Liver (tissue), 9 donors: ENCODE data around the gene ODAD3. TPM values are rescaled to one million over a fixed set of nuclear protein-coding genes. Genes with fewer than 3 reads are reported as not detected.

Experiments used
- DNase-seq: peaks from one replicate; pipeline ENCODE4 v3.0.0-alpha.2; 2017; ENCODE audit warnings: low spot score
- H3K27ac ChIP-seq, 2 donors: one replicate each; pipeline ENCODE4 v1.7.0; 2013; ENCODE audit warnings: inconsistent platforms in 2 of 2, low read length in 2 of 2, control low read depth in 1 of 2, low read depth in 1 of 2, mild to moderate bottlenecking in 1 of 2
- H3K27me3 ChIP-seq, 4 donors: one replicate each; pipeline versions ENCODE4 v1.6.1 to v1.7.0; 2013; ENCODE audit warnings: low read length in 3 of 4, inconsistent platforms in 1 of 4, mild to moderate bottlenecking in 1 of 4, moderate library complexity in 1 of 4; ENCODE audit not compliant: control insufficient read depth in 4 of 4, insufficient read depth in 4 of 4
- H3K36me3 ChIP-seq, 4 donors: one replicate each; pipeline versions ENCODE4 v1.6.1 to v1.7.0; 2013; ENCODE audit warnings: low read length in 3 of 4, mild to moderate bottlenecking in 3 of 4, low read depth in 1 of 4, moderate library complexity in 1 of 4; ENCODE audit not compliant: control insufficient read depth in 4 of 4, insufficient read depth in 3 of 4
- H3K4me1 ChIP-seq, 4 donors: one replicate each; pipeline versions ENCODE4 v1.6.1 to v1.7.0; 2013; ENCODE audit warnings: low read length in 3 of 4, mild to moderate bottlenecking in 3 of 4, moderate library complexity in 1 of 4; ENCODE audit not compliant: control insufficient read depth in 4 of 4, insufficient read depth in 4 of 4
- H3K4me3 ChIP-seq, 3 donors: one replicate each; pipeline versions ENCODE4 v1.6.1 to v1.7.0; 2013; ENCODE audit warnings: low read length in 3 of 3, control low read depth in 1 of 3, low read depth in 1 of 3, mild to moderate bottlenecking in 1 of 3
- H3K9ac ChIP-seq, 2 donors: one replicate each; pipeline ENCODE4 v1.7.0; 2013; ENCODE audit warnings: low read length in 2 of 2, mild to moderate bottlenecking in 2 of 2, moderate library complexity in 2 of 2, control low read depth in 1 of 2, low read depth in 1 of 2
- H3K9me3 ChIP-seq, 4 donors: one replicate each; pipeline versions ENCODE4 v1.6.1 to v1.7.0; 2013; ENCODE audit warnings: low read length in 3 of 4; ENCODE audit not compliant: control insufficient read depth in 4 of 4
- HNF4G ChIP-seq: IDR thresholded peaks from 2 replicates; pipeline ENCODE4 v1.6.1; 2016; ENCODE audit warnings: antibody characterized with exemption
- JUND ChIP-seq, 2 donors: IDR thresholded peaks; 2 replicates each; pipeline ENCODE4 v1.6.1; 2016; ENCODE audit warnings: antibody characterized with exemption in 2 of 2
- NR2F2 ChIP-seq: IDR thresholded peaks from 2 replicates; pipeline ENCODE4 v1.6.1; 2016; ENCODE audit warnings: antibody characterized with exemption
- RAD21 ChIP-seq, 2 donors: IDR thresholded peaks; 2 replicates each; pipeline ENCODE4 v1.6.1; 2016; ENCODE audit warnings: antibody characterized with exemption in 2 of 2, mild to moderate bottlenecking in 2 of 2
- REST ChIP-seq: IDR thresholded peaks from 2 replicates; pipeline ENCODE4 v1.6.1; 2016; ENCODE audit warnings: antibody characterized with exemption, mild to moderate bottlenecking
- WGBS: extraction: QIAGEN DNeasy Blood & Tissue Kit; methylation state at CpG from one replicate; pipeline ENCODE4 v1.1.7; 2013; 5-methylcytosine and 5-hydroxymethylcytosine counted together
- polyA plus RNA-seq, 2 donors: library from polyadenylated mRNA; stranded (reverse) in 1 of 2; unstranded in 1 of 2; fragments of 200-250 nt in 1 of 2; fragments of >200 nt in 1 of 2; fragmentation: Nextera tagmentation in 1 of 2; extraction: Ambion mirVana in 1 of 2; gene quantifications; one replicate each; pipeline versions ENCODE4 v1.2.1 to v1.2.3, GENCODE V29; 2013 to 2015
- total RNA-seq, 2 donors: library from RNA; depleted of rRNA; stranded (reverse); fragments of >200 nt; gene quantifications; one replicate each; pipeline ENCODE4 v1.2.3, GENCODE V29; 2014
- TF ChIP-seq, protein P1 (sequence below): IDR thresholded peaks from 2 replicates; pipeline ENCODE4 v1.6.1; 2016; ENCODE audit warnings: antibody characterized with exemption
- TF ChIP-seq, protein P2 (sequence below): fragments of 150-350 bp; IDR thresholded peaks from 2 replicates; pipeline ENCODE4 v1.5.1; 2017; ENCODE audit warnings: improper control_type of control experiment, low read depth, low read length; ENCODE audit not compliant: missing input control
- TF ChIP-seq, protein P3 (sequence below): IDR thresholded peaks from 2 replicates; pipeline ENCODE4 v1.6.1; 2016; ENCODE audit warnings: antibody characterized with exemption
- donor health status: healthy.
- donor health status: healthy.
- donor health status: healthy.
- donor health status: healthy.
- donor health status: healthy.

ODAD3 gene
- total and polyA plus RNA-seq, 4 donors, result 0.08 to 0.46 (median 0.21) TPM; not detected in 1

GRCh38 chr19:11482384-11483050, 47.6 kb upstream of the ODAD3 start:
- Histone ChIP-seq H3K4me3 (peak overlapping the region in 1 of 3 donors; percentile 27), H3K36me3 (peaks cover 0 to 5% (median 0%) of the 10 kb centered on the region in 4 donors), H3K27ac (no peak overlapping the region), H3K9ac (no peak overlapping the region), H3K9me3 (no peaks in the 10 kb centered on the region), H3K4me1 (peaks cover 14 to 25% (median 17%) of the 10 kb centered on the region in 4 donors), H3K27me3 (peaks cover 0 to 3% (median 0%) of the 10 kb centered on the region in 4 donors)
- 5% methylated on average over 58 of the region's 58 CpGs for WGBS
- peak; percentile 82 for DNase-seq
- TF ChIP-seq, protein P1, sequence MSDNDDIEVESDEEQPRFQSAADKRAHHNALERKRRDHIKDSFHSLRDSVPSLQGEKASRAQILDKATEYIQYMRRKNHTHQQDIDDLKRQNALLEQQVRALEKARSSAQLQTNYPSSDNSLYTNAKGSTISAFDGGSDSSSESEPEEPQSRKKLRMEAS, result no peak
- TF ChIP-seq, protein P2, sequence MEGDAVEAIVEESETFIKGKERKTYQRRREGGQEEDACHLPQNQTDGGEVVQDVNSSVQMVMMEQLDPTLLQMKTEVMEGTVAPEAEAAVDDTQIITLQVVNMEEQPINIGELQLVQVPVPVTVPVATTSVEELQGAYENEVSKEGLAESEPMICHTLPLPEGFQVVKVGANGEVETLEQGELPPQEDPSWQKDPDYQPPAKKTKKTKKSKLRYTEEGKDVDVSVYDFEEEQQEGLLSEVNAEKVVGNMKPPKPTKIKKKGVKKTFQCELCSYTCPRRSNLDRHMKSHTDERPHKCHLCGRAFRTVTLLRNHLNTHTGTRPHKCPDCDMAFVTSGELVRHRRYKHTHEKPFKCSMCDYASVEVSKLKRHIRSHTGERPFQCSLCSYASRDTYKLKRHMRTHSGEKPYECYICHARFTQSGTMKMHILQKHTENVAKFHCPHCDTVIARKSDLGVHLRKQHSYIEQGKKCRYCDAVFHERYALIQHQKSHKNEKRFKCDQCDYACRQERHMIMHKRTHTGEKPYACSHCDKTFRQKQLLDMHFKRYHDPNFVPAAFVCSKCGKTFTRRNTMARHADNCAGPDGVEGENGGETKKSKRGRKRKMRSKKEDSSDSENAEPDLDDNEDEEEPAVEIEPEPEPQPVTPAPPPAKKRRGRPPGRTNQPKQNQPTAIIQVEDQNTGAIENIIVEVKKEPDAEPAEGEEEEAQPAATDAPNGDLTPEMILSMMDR, result peak; percentile 81
- TF ChIP-seq RAD21 (IDR thresholded peaks at IDR 0.05) (peak; percentile 71 to 81), HNF4G (no peak), NR2F2 (no peak), JUND (IDR thresholded peaks at IDR 0.05) (no peak)
- TF ChIP-seq, protein P3, sequence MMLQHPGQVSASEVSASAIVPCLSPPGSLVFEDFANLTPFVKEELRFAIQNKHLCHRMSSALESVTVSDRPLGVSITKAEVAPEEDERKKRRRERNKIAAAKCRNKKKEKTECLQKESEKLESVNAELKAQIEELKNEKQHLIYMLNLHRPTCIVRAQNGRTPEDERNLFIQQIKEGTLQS, result no peak

GRCh38 chr19:11481534-11482383, 46.8 kb upstream of the ODAD3 start:
- 8% methylated on average over 50 of the region's 50 CpGs for WGBS
- Histone ChIP-seq H3K27me3 (peaks cover 0 to 3% (median 0%) of the 10 kb centered on the region in 4 donors), H3K36me3 (peaks cover 0 to 5% (median 0%) of the 10 kb centered on the region in 4 donors), H3K4me1 (peaks cover 14 to 25% (median 17%) of the 10 kb centered on the region in 4 donors), H3K9ac (no peak overlapping the region), H3K4me3 (peak overlapping the region in 1 of 3 donors; percentile 27), H3K9me3 (no peaks in the 10 kb centered on the region), H3K27ac (no peak overlapping the region)
- DNase-seq, result peak; percentile 58
- peak; percentile 18 for TF ChIP-seq REST
- TF ChIP-seq, protein P2, result peak; percentile 2
- TF ChIP-seq NR2F2, result no peak
